GM12872 (cell line): Measurements from ENCODE around the gene MKLN1.

Experiments used
- TF ChIP-seq, protein P1 (sequence below): IDR thresholded peaks from 3 replicates; pipeline ENCODE4 v1.5.1; 2011; ENCODE audit warnings: low read depth, mild to moderate bottlenecking, low read length, moderate library complexity; ENCODE audit not compliant: insufficient read depth

Gene MKLN1

DNA sequence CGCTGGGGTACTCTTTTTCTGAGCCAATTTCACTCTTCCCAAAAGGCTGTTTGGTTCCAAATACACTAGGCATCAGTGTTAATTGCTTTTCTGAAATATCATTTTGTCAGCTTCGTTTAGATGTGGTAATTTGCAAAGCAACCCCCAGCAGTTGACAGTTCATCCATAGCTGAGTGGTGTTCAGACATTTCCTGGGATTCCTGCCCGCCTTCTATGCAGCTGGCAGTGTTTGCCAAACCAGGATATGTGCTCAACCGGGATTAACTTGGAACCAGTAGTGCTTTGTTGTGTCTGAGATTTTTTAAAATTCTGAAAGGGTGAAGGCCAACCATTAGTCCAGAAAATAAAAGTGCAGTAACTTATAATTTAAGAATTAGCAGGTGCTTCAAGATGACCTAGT lies 25.2 kb upstream of the MKLN1 start:
- TF ChIP-seq, protein P1, sequence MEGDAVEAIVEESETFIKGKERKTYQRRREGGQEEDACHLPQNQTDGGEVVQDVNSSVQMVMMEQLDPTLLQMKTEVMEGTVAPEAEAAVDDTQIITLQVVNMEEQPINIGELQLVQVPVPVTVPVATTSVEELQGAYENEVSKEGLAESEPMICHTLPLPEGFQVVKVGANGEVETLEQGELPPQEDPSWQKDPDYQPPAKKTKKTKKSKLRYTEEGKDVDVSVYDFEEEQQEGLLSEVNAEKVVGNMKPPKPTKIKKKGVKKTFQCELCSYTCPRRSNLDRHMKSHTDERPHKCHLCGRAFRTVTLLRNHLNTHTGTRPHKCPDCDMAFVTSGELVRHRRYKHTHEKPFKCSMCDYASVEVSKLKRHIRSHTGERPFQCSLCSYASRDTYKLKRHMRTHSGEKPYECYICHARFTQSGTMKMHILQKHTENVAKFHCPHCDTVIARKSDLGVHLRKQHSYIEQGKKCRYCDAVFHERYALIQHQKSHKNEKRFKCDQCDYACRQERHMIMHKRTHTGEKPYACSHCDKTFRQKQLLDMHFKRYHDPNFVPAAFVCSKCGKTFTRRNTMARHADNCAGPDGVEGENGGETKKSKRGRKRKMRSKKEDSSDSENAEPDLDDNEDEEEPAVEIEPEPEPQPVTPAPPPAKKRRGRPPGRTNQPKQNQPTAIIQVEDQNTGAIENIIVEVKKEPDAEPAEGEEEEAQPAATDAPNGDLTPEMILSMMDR: no peak

GRCh38 chr7:131302876-131303707 lies 24.6 kb upstream of the MKLN1 start:
- TF ChIP-seq, protein P1: peak; percentile 77

DNA sequence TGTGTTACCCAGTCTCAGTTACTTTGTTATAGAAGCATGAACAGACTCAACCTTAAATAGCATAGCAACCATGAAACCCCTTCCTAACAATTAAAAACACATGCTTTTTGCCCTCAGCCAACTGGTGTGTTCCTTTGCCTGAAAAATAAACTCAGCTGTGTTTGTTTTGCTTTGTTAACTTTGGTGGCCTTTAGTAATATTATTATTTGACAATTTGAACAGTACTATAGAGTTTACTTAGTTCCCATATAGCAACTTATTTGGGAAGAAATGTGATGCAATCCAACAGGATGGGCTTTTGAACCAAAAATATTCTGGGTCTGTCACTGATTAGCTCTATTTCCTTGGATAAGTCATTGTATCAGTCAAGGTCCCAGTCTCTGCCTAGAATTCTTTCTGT lies 22.5 kb upstream of the MKLN1 start:
- TF ChIP-seq, protein P1: no peak

GRCh38 chr7:131306777-131307176 lies 20.9 kb upstream of the MKLN1 start:
- TF ChIP-seq, protein P1: no peak

DNA sequence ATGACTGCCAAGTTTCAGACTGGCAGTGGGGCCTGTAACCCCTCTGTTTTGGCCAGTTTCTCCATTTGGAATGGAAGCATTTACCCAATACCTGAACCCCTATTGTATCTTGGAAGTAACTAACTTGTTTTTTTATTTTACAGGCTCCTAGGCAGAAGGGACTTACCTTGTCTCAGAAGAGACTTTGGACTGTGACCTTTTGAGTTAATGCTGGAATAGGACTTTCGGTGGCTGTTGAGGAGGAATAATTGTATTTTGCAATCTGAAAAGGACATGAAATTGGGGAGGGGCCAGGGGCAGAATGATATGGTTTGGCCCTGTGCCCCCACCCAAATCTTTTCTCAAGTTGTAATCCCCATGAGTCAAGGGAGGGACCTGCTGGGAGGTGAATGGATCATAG lies 20.0 kb upstream of the MKLN1 start:
- TF ChIP-seq, protein P1: no peak

GRCh38 chr7:131312838-131313237 lies 14.8 kb upstream of the MKLN1 start:
- TF ChIP-seq, protein P1: no peak

- TF ChIP-seq, protein P1: no peak
Measured at GRCh38 chr7:131320603-131321002, 7.1 kb upstream of the MKLN1 start.
